ENCODE measurements around the gene SMIM45.

SMIM45 gene

GRCh38 chr22:41951898-41952474 lies at the start of gene SMIM45:
Gene SMIM45 (plus strand): TSS chr22:41952150.
- DNase-seq, result no peak

DNA sequence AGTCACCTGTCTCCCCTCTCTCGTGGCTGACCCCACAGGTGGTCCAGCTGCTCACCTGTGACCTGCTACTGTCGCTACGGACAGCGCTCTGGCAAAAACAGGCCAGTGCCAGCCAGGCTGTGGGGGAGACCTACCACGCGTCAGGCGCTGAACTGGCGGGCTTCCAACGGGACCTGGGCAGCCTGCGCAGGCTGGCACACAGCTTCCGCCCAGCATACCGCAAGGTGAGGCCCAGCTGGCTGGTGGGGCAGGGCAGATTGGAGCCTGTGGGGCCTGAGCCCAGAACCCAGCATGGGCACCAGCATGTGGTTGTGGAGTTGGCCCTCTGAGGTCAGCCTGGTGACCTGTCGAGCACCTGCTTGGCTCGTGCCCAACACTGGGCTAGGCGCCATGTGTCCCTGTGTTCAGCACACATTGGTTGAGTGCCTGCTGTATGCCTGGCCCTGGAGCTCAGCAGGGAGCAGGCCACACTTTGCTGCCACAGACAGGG lies 49.0 kb upstream of the SMIM45 start:
- no peak for DNase-seq

DNA sequence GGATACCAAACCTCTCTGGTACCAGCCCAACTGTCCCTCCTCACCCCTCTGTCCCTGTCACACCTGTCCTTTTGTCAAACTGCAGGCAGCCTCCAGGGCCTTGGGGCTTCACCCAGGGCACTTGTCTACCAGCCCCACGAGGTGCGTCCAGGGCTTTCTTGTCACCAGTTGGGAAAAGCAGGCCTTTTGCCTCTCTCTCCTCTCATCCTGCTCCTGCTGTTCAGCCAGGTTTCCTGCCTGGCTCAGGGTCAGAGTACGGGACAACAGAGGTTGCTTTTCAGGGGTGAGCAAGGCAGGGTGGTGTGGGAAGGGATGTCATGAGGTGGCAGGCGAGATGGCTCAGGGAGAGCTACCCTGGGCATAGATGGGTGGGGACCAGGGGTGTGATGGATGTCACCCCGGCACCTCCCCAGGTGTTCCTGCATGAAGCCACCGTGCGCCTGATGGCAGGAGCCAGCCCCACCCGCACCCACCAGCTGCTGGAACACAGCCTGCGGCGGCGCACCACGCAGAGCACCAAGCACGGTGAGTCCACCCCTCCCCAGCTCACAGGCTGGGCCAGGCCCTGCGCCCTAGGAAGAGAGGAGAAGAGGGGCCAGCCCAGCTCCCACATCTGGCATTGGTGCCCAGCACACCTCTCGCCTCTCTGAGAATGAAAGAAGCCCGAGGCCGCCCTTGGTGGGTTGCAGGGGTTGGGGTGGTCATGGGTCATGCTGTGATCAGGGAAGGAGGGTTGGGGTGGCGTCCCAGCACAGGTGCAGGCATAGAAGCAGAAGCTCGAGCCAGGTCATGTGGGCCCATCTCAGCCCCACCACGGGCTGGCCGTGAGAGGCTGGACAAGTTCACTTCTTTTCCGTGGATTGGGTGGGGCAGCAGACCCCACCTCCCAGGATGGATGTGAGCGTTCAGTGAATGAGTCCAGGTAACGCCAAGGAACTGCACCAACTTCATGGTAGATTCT lies 47.2 kb upstream of the SMIM45 start:
- DNase-seq, result no peak

DNA sequence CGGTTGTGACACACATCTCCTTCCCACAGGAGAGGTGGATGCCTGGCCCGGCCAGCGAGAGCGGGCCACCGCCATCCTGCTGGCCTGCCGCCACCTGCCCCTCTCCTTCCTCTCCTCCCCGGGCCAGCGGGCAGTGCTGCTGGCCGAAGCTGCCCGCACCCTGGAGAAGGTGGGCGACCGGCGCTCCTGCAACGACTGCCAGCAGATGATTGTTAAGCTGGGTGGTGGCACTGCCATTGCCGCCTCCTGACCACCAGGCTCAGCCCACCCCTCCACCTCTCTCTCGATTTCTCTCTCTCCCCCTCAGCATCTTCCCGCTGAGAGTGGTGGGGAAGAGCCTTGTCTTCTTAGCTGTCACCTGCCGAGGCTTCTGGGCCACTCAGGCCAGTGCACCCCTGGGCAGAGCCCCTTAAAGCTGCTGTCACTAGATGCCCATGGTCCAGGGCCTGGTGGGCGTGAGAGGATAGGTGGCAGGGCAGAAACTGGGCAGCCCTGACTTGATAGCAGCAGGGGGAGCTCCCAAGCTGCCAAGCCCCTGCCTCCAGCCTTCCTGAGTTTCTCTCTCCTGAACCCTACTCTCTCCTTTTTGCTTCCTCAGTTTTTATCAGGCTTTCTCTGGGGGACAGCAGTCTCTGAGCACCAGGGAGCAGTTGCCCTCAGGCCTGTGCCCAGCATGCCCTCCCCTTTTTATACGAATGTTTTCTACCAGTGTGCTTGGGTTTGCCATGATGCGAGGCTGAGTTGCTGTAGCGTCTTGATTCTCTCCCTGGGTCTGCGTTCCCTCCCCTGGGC lies 46.3 kb upstream of the SMIM45 start:
- no peak for DNase-seq

GRCh38 chr22:41906822-41907221 lies 45.1 kb upstream of the SMIM45 start:
- DNase-seq, result no peak

GRCh38 chr22:41907436-41908401 lies 44.2 kb upstream of the SMIM45 start:
- no peak for DNase-seq

DNA sequence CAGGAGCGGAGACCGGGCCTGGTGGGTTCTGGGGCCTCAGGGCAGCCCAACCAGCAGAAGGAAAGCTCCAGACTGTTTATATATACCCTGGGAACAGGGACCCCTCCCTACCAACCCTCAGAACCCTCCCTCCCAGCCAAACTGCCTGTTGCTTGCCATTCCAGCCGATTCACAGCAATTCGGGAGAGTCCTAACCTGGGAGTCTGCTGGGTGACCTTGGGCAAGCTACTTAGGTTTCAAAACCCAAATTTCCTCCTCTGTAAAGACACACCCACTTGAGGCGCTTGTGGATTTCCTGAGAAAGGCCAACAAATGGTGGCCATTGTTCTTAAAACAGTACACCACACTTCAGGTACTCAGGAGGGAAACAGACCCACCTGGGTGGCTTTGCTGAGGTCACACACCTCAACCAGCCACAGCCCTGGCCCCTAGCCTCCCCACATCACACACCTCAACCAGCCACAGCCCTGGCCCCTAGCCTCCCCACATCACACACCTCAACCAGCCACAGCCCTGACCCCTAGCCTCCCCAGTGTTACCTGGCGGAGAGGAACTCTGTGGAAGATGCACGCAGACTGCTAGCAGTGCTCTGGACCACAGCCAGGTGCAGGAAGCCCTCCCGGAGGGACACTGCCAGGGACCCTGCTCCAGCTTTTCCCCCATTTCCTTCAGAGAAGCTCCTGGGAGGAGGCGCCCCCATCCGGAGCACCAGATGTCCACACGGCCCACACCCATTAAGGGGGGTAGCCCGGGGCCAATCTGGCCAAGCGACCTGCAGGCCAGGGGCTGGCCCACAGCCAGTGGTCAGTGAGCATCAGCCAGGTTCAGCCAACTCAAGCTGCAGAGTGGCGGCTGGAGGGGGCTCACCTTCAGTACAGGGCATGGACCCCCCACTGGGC lies 43.3 kb upstream of the SMIM45 start:
- DNase-seq, result no peak

GRCh38 chr22:41909310-41910049 lies 42.5 kb upstream of the SMIM45 start:
- no peak for DNase-seq

DNA sequence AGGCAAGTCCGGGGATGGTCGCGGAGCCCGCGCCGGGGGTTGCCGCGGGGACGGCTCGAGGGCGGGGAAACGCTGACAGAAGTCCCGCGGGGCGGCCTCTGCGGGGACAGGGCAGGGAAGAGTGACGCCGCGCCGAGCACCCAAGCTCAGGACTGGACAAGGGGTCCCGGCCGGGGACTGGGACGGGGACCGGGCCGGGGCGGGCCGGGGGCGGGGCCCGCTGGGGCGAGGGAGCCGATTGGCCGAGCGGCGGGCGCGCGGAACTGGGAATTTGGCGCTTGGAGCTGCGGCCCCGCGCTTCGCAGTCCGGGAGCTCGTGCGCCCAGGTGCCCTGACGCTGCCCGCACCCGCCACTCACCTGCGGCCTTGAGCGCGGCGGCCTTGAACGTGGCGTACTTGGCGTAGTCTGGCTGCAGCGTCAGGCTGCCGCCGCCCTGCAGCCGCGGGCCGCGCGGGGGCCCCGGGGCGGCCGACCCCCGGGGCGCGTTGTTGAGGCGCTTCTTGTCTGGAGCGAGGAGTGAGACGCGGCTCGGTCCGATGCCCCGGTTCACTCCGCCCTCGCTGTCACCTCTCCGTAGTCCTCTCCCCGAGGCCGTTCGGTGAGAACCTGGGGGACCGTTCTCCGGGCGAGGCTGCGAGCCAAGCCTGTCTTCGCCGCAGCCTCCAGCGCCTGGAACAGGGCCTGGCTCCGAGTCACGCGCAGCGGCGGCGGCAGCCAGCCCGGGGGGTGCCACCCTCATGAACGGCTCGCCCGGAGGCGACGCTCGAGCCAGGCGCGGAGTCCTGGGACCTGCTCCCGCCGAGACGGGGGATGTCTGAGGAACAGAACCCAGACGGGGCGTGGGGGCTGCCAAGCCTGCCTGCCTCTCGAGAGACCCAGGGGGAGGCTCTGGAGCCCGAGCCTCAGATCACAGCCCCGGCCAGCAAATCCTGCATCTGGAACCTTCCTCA lies 41.6 kb upstream of the SMIM45 start:
- no peak for DNase-seq

DNA sequence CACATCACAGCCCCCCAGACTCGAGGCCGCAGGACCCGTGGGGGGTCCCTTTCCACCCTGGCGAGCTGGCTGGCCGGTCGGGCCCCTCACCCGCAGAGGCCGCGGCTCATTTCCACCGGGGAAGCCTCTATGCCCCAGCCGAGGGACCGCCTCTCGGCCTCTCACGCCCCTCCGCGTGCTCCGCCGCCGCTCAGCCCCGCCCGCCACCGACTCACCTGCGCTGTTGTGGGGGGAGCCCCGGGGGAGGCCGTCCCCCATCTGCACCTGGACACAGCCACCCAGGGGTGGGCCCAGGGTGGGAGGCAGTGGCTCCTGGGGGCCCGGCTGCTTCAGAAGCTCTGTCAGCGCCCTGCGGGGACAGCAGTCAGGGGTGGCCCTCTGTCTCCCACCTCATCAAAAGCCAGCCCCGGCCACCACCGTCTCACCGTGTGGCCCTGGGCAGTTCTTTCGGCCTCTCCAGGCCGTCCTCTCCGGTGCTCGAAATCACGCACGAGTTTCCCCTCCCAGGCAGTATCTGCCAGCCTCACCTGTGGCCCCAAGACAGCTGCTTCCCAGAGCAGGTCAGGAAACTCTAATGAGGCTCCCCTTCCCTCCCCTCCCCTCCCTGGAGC lies 40.8 kb upstream of the SMIM45 start:
- no peak for DNase-seq

GRCh38 chr22:41912338-41913039 lies 39.5 kb upstream of the SMIM45 start:
- no peak for DNase-seq

DNA sequence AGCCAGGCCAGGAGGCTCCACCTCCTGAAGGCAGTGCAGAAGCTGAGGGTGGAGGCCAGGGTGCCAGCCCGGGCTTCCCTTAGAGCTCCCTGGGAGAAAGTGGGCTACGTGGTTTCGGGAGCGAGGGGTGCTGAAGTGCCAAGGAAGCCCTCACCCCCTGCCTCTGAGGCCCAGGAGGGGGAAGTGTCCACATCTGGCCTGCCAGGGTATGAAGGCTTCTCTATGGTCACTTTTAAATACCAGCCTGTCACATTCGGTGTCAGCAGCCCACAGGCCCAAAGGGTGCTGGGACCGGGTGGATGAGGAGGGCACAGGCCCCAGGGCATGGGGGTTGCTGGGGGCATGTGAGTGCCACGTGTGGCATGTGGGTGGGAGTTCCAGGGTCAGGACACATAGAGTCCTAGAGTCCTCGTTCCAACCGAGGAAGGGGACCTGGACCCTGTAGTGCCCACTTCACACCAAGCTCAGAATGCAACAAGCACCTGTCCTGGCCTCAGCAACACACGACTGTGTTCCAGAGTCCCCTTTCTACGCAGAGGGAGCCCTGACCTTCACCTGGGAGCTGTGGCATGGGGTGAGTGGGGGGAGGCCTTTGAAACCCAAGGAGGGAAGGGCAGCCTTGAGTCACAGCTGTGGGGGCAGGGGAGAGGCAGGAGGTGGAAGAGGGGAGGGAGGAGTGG lies 38.8 kb upstream of the SMIM45 start:
- DNase-seq, result no peak

DNA sequence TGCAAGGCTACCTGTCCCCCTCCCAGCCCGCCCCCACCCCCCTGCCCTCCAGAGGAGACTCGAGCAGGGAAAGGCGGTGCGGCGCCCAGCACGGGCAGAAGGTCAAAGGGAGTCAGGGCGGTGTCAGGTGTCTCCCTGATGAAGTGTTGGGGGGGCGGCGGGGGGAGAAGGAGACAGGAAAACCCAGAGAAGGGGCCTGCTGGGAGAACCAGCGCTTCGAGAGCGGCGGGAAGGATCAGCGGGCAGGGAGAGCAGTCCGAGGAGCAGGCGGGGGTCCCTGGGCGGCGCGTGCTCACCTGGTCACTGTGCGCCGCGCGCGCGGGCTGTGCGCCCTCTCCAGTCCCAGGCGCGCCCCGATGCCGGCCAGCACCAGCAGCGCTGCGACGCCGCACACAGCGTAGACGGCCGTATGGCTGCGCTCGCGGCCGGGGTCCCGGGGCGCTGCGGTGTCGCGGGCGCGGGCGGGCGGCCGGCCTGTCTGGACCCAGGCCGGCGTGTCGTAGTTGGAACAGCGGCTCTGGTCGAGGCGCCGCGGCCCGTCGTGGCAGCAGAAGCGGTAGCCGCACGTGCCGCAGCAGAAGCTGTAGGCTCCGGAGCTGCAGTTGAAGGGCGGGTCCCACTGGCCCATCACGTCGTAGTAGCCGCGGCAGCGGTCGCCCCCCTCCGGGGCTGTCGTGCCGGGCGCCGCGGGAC lies 38.0 kb upstream of the SMIM45 start:
- no peak for DNase-seq

DNA sequence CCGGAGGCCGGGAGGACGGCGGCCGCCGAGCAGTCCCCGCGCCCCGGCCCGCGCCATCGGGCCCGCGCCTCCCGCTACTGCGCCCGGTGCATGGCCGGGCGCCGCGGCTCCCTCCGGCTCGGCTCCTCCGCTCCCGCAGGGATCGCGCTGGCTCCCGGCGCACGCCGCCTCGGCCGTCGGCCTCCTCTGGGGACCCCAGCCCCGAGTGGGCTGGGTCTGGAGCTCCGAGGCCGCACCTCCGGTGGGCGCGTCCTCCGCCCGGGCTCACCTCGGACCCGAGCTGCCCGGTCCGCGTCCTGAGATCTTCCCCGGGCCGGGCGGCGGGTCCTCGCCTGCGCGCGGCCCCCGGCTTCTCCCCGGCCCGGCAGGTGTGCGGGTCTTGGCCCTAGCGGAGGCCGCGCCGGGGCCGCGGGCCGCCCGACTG lies 37.3 kb upstream of the SMIM45 start:
- DNase-seq, result no peak

DNA sequence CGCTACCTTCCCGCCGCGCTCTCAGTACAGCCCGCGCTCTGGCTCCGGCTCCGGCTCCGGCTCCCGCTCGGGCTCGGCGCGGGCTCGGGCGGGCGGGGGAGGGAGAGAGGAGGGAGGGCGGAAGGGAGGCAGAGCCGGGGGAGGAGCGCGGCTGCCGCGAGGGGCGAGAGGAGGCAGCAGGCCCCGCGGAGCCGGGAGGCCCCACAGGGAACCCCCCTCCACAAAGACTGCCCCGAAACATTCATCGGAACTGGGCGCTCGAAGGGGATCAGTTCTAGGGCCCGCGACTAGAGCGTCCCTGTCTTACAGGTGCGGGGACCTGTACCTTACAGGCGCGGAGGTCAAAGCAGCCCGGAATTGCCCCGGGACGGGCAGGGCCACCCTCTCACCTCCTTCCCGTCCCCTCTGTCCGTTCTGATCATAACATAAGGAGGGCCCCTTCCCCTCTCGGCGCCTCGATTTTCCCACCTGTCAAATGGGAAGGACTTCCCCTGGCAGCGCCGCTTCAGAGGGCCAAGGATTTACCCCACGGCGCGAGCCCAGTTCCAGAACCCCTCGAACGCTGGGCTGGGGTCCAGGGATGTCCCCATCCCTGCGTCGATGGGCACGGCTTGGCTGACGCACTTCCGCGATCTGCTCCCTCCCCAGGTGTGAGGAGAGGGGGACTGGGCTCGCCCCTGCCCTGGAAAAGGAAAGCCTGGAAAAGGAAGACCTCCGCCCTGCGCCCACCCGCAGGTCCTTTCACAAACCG lies 36.7 kb upstream of the SMIM45 start, which contains the start of gene SHISA8:
TSS of gene SHISA8 (minus strand) at position 40 of the 751 bp plus-strand sequence. CDS start 407 bp downstream, outside the sequence.
- DNase-seq, result peak; percentile 63

Measured in left kidney (tissue), 1 donor.